Vagina (tissue), 2 donors: ENCODE results near the gene KBTBD12.

Source experiments
- POLR2A ChIP-seq, 2 donors: fragments of 450-650 bp; IDR thresholded peaks; one replicate each; pipeline ENCODE4 v1.6.1; 2017; ENCODE audit warnings: antibody characterized with exemption in 2 of 2, mild to moderate bottlenecking in 2 of 2, moderate library complexity in 2 of 2
- POLR2AphosphoS5 ChIP-seq, 2 donors: sonication (generic); formaldehyde crosslinking; IDR thresholded peaks; one replicate each; pipeline ENCODE4 v1.9.0; 2017; ENCODE audit warnings: antibody characterized with exemption in 2 of 2, mild to moderate bottlenecking in 2 of 2, low read depth in 1 of 2; ENCODE audit not compliant: insufficient read depth in 1 of 2
- TF ChIP-seq, protein P1 (sequence below), 3 experiments: fragments of 450-650 bp in 2 of 3; fragments of 200-600 bp in 1 of 3; sonication (generic) in 1 of 3; IDR thresholded peaks; one replicate each; pipeline ENCODE4 v1.5.1; 2017 to 2019; ENCODE audit warnings: antibody characterized with exemption in 3 of 3, mild to moderate bottlenecking in 2 of 3, moderate library complexity in 2 of 3

DNA sequence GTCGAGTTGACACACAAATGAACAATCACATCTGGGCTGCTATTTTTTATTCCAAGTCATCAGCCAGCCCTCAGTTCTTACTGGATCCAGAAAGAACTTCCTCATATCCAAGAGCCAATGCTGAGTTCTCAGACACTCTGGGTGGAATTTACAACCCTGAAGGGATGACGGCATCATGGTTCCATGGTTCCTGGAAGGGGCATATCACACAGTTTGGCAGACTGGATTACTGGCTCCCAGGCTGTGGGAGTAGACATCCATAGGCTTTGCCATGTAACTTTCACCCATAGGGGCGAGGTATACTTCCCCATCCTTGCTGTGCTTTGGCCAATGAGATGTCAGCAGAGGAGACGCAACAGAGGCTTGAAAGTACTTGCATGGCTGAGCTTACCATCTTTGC lies 26.9 kb upstream of the KBTBD12 start:
- TF ChIP-seq, protein P1, sequence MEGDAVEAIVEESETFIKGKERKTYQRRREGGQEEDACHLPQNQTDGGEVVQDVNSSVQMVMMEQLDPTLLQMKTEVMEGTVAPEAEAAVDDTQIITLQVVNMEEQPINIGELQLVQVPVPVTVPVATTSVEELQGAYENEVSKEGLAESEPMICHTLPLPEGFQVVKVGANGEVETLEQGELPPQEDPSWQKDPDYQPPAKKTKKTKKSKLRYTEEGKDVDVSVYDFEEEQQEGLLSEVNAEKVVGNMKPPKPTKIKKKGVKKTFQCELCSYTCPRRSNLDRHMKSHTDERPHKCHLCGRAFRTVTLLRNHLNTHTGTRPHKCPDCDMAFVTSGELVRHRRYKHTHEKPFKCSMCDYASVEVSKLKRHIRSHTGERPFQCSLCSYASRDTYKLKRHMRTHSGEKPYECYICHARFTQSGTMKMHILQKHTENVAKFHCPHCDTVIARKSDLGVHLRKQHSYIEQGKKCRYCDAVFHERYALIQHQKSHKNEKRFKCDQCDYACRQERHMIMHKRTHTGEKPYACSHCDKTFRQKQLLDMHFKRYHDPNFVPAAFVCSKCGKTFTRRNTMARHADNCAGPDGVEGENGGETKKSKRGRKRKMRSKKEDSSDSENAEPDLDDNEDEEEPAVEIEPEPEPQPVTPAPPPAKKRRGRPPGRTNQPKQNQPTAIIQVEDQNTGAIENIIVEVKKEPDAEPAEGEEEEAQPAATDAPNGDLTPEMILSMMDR (IDR thresholded peaks at IDR 0.05) = no peak
- TF ChIP-seq POLR2A (IDR thresholded peaks at IDR 0.05) (no peak), POLR2AphosphoS5 (IDR thresholded peaks at IDR 0.05; ENCODE audit: insufficient read depth in 1 of 2, low read depth in 1 of 2) (no peak)
